Karpas-422 (cell line): ENCODE measurements around the gene NLRP10. TPM values are rescaled to one million over a fixed set of nuclear protein-coding genes. Genes with fewer than 3 reads are reported as not detected.

ENCODE experiments used
- DNase-seq: peaks from one replicate; pipeline ENCODE4 v3.0.0-alpha.2; 2015
- H2AFZ ChIP-seq: fragments of 200-600 bp; sonication (generic); 2 replicates; pipeline ENCODE4 v1.6.1; 2014; ENCODE audit warnings: antibody characterized with exemption, low read length, mixed read lengths
- H3K27ac ChIP-seq: fragments of 200-600 bp; sonication (generic); 2 replicates; pipeline ENCODE4 v1.5.1; 2014; ENCODE audit warnings: mild to moderate bottlenecking, low read length, moderate library complexity
- H3K27me3 ChIP-seq: fragments of 200-600 bp; sonication (generic); 2 replicates; pipeline ENCODE4 v1.6.1; 2014; ENCODE audit warnings: low read length, mixed read lengths
- H3K36me3 ChIP-seq: fragments of 200-600 bp; sonication (generic); 2 replicates; pipeline ENCODE4 v1.6.1; 2014; ENCODE audit warnings: low read length, mixed read lengths; ENCODE audit not compliant: insufficient read depth
- H3K4me1 ChIP-seq: fragments of 200-600 bp; sonication (generic); 2 replicates; pipeline ENCODE4 v1.6.1; 2014; ENCODE audit warnings: mild to moderate bottlenecking, low read length, mixed read lengths
- H3K4me2 ChIP-seq: fragments of 200-600 bp; sonication (generic); 2 replicates; pipeline ENCODE4 v1.6.1; 2014; ENCODE audit warnings: low read length, low read depth, mild to moderate bottlenecking; ENCODE audit not compliant: poor library complexity, severe bottlenecking
- H3K4me3 ChIP-seq: fragments of 200-600 bp; sonication (generic); 2 replicates; pipeline ENCODE4 v1.5.1; 2014; ENCODE audit warnings: mild to moderate bottlenecking, antibody characterized with exemption, low read length, mixed read lengths
- H3K79me2 ChIP-seq: fragments of 200-600 bp; sonication (generic); 2 replicates; pipeline ENCODE4 v1.6.1; 2014; ENCODE audit warnings: mild to moderate bottlenecking, low read length, mixed read lengths
- H3K9ac ChIP-seq: fragments of 200-600 bp; sonication (generic); 2 replicates; pipeline ENCODE4 v1.6.0; 2014; ENCODE audit warnings: low read length
- H3K9me2 ChIP-seq: fragments of 200-600 bp; sonication (generic), shearing (Covaris generic); replicated peaks from 2 replicates; pipeline ENCODE4 v1.6.0; 2014; ENCODE audit warnings: mild to moderate bottlenecking, low read length, moderate library complexity; ENCODE audit not compliant: insufficient read depth
- H3K9me3 ChIP-seq: fragments of 300-700, 200-600 bp; sonication (generic); 2 replicates; pipeline ENCODE4 v1.6.1; 2014; ENCODE audit warnings: low read length, mixed read lengths
- H4K20me1 ChIP-seq: fragments of 200-600 bp; sonication (generic); 2 replicates; pipeline ENCODE4 v1.6.1; 2014; ENCODE audit warnings: mild to moderate bottlenecking, antibody characterized with exemption, low read length, low read depth; ENCODE audit not compliant: insufficient read depth
- total RNA-seq: library from RNA; depleted of rRNA; stranded (reverse); fragments of >200 nt; shearing (Covaris generic); gene quantifications from 2 replicates; pipeline ENCODE4 v1.2.3, GENCODE V29; 2014; ENCODE audit warnings: low replicate concordance

Gene NLRP10
- total RNA-seq, 1 experiment from 2014 or later, result not detected

GRCh38 chr11:7983832-7984590 lies 18.8 kb upstream of the NLRP10 start:
- peaks cover 14% of the 10 kb centered on the region; the same call in 1 of the 2 replicates for H4K20me1 ChIP-seq
- no peaks in the 10 kb centered on the region for H3K9me3 ChIP-seq
- no peak overlapping the region for H3K4me3 ChIP-seq
- no peak for DNase-seq
- H3K27me3 ChIP-seq, result no peaks in the 10 kb centered on the region
- H3K79me2 ChIP-seq, result peaks cover 19% of the 10 kb centered on the region
- no peak overlapping the region for H3K9ac ChIP-seq
- no peaks in the 10 kb centered on the region for H3K9me2 ChIP-seq
- H3K36me3 ChIP-seq, result peaks cover 4% of the 10 kb centered on the region; the same call in 1 of the 2 replicates
- H3K4me1 ChIP-seq, result peaks cover 23% of the 10 kb centered on the region
- no peak overlapping the region for H3K27ac ChIP-seq
- no peak overlapping the region for H3K4me2 ChIP-seq
- no peak overlapping the region for H2AFZ ChIP-seq

GRCh38 chr11:7982582-7983119 lies 17.4 kb upstream of the NLRP10 start:
- Histone ChIP-seq H3K4me2 (no peak overlapping the region), H3K4me3 (no peak overlapping the region), H3K79me2 (peaks cover 5% of the 10 kb centered on the region), H4K20me1 (peaks cover under 1% of the 10 kb centered on the region; the same call in 1 of the 2 replicates), H3K9ac (no peak overlapping the region), H3K27me3 (no peaks in the 10 kb centered on the region), H3K9me2 (no peaks in the 10 kb centered on the region), H3K27ac (no peak overlapping the region), H2AFZ (no peak overlapping the region), H3K9me3 (no peaks in the 10 kb centered on the region), H3K36me3 (no peaks in the 10 kb centered on the region), H3K4me1 (peaks cover 11% of the 10 kb centered on the region)
- no peak for DNase-seq

GRCh38 chr11:7981619-7982157 lies 16.4 kb upstream of the NLRP10 start:
- no peak overlapping the region for H3K4me2 ChIP-seq
- H3K4me1 ChIP-seq, result peaks cover 9% of the 10 kb centered on the region
- no peaks in the 10 kb centered on the region for H3K9me2 ChIP-seq
- no peak overlapping the region for H3K4me3 ChIP-seq
- no peak overlapping the region for H3K27ac ChIP-seq
- H4K20me1 ChIP-seq, result no peaks in the 10 kb centered on the region
- no peaks in the 10 kb centered on the region for H3K36me3 ChIP-seq
- no peaks in the 10 kb centered on the region for H3K9me3 ChIP-seq
- no peak overlapping the region for H2AFZ ChIP-seq
- DNase-seq, result no peak
- H3K9ac ChIP-seq, result no peak overlapping the region
- no peaks in the 10 kb centered on the region for H3K27me3 ChIP-seq
- no peaks in the 10 kb centered on the region for H3K79me2 ChIP-seq

GRCh38 chr11:7977232-7977917 lies 12.1 kb upstream of the NLRP10 start:
- no peak for DNase-seq
- H3K9ac ChIP-seq, result no peak overlapping the region
- H3K9me2 ChIP-seq, result no peaks in the 10 kb centered on the region
- no peaks in the 10 kb centered on the region for H3K79me2 ChIP-seq
- H3K4me3 ChIP-seq, result no peak overlapping the region
- no peaks in the 10 kb centered on the region for H4K20me1 ChIP-seq
- no peaks in the 10 kb centered on the region for H3K27me3 ChIP-seq
- H3K36me3 ChIP-seq, result no peaks in the 10 kb centered on the region
- no peaks in the 10 kb centered on the region for H3K9me3 ChIP-seq
- H3K4me2 ChIP-seq, result no peak overlapping the region
- H3K4me1 ChIP-seq, result no peaks in the 10 kb centered on the region
- H3K27ac ChIP-seq, result no peak overlapping the region
- no peak overlapping the region for H2AFZ ChIP-seq

- H4K20me1 ChIP-seq, result no peaks in the 10 kb centered on the region
- no peaks in the 10 kb centered on the region for H3K4me1 ChIP-seq
- H3K9ac ChIP-seq, result no peak overlapping the region
- H3K9me3 ChIP-seq, result no peaks in the 10 kb centered on the region
- H3K27me3 ChIP-seq, result no peaks in the 10 kb centered on the region
- no peaks in the 10 kb centered on the region for H3K79me2 ChIP-seq
- no peaks in the 10 kb centered on the region for H3K9me2 ChIP-seq
- H3K27ac ChIP-seq, result no peak overlapping the region
- no peak overlapping the region for H3K4me2 ChIP-seq
- H3K4me3 ChIP-seq, result no peak overlapping the region
- H3K36me3 ChIP-seq, result no peaks in the 10 kb centered on the region
- DNase-seq, result no peak
- H2AFZ ChIP-seq, result no peak overlapping the region
Measured at GRCh38 chr11:7974668-7975067, 9.4 kb upstream of the NLRP10 start.

- Histone ChIP-seq H3K9me3 (no peaks in the 10 kb centered on the region), H2AFZ (no peak overlapping the region)
Measured at GRCh38 chr11:7973011-7973410, 7.8 kb upstream of the NLRP10 start.

GRCh38 chr11:7971846-7972245 lies 6.6 kb upstream of the NLRP10 start:
- no peaks in the 10 kb centered on the region for H3K9me3 ChIP-seq
- H3K27ac ChIP-seq, result no peak overlapping the region
- no peaks in the 10 kb centered on the region for H3K79me2 ChIP-seq
- no peak overlapping the region for H3K4me2 ChIP-seq
- H3K4me1 ChIP-seq, result no peaks in the 10 kb centered on the region
- H3K9ac ChIP-seq, result no peak overlapping the region
- no peaks in the 10 kb centered on the region for H3K9me2 ChIP-seq
- H3K36me3 ChIP-seq, result no peaks in the 10 kb centered on the region
- H3K27me3 ChIP-seq, result no peaks in the 10 kb centered on the region
- no peak overlapping the region for H2AFZ ChIP-seq
- DNase-seq, result no peak
- no peak overlapping the region for H3K4me3 ChIP-seq
- no peaks in the 10 kb centered on the region for H4K20me1 ChIP-seq

More at GRCh38 chr11:7973011-7973410, 7.8 kb upstream of the NLRP10 start:
- Histone ChIP-seq H3K27ac (no peak overlapping the region), H3K36me3 (no peaks in the 10 kb centered on the region), H4K20me1 (no peaks in the 10 kb centered on the region), H3K4me2 (no peak overlapping the region), H3K79me2 (no peaks in the 10 kb centered on the region), H3K9me2 (no peaks in the 10 kb centered on the region), H3K9ac (no peak overlapping the region), H3K27me3 (no peaks in the 10 kb centered on the region), H3K4me1 (no peaks in the 10 kb centered on the region), H3K4me3 (no peak overlapping the region)
- DNase-seq, result no peak
